ENCODE data around the gene RUBCN. TPM values are rescaled to one million over a fixed set of nuclear protein-coding genes. Genes with fewer than 3 reads are reported as not detected.
A peak's percentile ranks its signal among the peaks of the same experiment; 100 is the strongest.

RUBCN gene
- total and polyA plus RNA-seq, 9 of the 15 experiments (the other 6 are each of a cell fraction or from before 2014, with no cell fraction given) = 8.4 to 24.0 (median 11.9) TPM

GRCh38 chr3:197711973-197712707, 24.6 kb downstream of the RUBCN start (continued):
- TF ChIP-seq REST (IDR thresholded peaks at IDR 0.05; ENCODE audit: borderline replicate concordance) (no peak), REST (CRISPR knock-in tag; IDR thresholded peaks at IDR 0.05; ENCODE audit: low read depth) (no peak), CTCF (IDR thresholded peaks at IDR 0.05 in 2 of 3, conservative IDR thresholded peaks at IDR 0.05 in 1 of 3; ENCODE audit: insufficient read depth in 2 of 3, low read depth in 1 of 3, low read length in 3 of 3) (no peak), LEF1 (IDR thresholded peaks at IDR 0.05) (peak; percentile 19; the same call in 1 of the 2 replicates), NFRKB (IDR thresholded peaks at IDR 0.05; ENCODE audit: low read depth) (no peak), E2F5 (CRISPR knock-in tag; IDR thresholded peaks at IDR 0.05) (no peak), JUNB (CRISPR knock-in tag; conservative IDR thresholded peaks at IDR 0.05) (no peak), EP300 (IDR thresholded peaks at IDR 0.05; ENCODE audit: low read length) (peak; percentile 55)
- TF ChIP-seq, protein P1, sequence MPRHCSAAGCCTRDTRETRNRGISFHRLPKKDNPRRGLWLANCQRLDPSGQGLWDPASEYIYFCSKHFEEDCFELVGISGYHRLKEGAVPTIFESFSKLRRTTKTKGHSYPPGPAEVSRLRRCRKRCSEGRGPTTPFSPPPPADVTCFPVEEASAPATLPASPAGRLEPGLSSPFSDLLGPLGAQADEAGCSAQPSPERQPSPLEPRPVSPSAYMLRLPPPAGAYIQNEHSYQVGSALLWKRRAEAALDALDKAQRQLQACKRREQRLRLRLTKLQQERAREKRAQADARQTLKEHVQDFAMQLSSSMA (CRISPR knock-in tag; IDR thresholded peaks at IDR 0.05) = no peak
